ENCODE results near the gene DCBLD1.

Gene DCBLD1

DNA sequence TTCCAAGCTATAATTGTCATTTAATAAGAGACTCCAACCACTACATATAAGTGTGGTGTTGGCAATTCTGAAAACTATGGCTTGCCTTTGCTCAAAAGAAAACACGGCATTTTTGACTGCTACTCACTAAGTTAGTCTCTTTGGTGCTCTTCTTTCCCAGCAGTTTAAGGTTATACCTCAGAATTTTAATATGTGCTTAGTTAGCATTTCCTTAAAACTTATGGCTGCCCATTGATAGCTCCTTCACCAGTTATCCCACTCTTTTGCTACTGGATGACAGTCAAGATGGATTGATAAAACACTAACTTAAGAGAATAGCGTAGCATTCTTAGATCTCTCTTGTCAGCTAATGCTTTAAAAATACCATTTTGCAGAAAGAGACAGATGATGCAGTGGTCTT lies 85.8 kb downstream of the DCBLD1 start:
- no peak for DNase-seq

DNA sequence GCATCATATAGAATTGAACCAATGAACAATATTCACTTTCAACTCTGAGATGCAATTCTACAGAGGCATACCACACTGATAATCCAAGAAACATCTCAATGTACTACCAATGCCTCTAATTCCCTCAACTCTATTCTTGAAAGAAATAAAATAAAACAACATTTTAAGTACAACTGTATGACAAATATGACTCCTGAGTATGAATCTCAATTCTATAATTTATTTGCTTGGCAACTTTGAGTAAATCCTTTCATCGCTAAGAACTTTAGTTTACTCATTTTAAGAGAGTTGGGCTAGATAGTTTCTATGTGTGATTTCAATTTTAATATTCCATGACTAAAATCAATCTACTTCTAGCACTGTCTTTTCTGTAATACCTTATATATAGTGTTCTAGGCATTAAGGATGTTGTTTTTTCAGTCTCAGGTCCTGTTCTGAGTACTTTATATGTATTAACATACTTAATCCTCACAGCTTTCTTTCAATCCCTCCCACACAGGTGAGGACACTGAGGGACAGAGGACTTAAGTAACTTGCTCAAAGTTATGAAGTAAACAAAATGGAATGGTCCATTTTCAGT lies 86.4 kb downstream of the DCBLD1 start:
- DNase-seq, result no peak

DNA sequence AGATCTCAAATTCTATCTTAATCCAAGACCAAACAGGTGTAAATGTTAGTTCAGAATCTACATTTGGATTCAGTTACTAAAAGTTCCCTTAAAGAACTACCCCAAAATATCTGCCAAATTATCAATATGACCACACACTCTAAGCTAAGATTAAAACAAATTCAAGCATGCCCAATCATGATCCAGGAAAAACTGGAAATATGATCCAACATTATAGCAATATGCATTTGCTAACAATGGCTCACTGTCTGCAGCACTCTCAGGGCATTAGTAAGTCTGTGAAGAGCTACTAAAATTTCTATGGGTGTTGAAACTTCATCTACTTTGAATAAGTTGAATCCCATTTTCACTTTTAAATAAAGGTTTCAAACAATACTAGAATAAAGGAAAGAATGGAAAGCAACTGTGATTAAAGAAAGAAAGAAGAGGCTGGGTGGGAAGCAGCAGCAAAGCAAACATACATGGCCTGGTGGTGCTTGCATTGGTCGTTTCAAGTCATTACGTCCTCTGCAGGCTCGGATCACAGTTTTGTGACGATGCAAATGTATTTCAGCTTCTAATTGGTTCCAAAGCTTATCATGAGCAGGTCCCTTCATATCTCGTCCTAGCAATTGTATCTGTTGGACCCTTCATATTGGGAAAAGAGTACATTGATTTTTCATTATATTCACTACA lies 90.7 kb downstream of the DCBLD1 start:
- DNase-seq, result no peak

DNA sequence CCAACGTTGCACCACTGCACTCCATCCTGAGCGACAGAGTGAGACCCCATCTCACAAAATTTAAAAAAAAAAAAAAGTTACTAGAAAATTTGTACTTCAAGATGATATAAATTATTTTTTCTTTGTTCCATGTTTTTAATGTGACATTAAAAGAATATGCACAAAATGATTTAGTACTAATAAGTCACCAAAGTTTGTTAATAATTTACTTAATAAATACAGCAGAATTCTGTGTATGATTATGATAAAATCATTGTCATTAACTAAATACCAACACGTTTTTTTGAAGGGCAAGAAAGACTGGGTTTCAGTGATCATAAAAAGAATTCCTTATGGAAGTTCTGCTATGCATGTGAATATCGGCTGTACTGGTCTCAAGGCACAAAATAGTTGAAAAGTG lies 91.7 kb downstream of the DCBLD1 start:
- no peak for DNase-seq

DNA sequence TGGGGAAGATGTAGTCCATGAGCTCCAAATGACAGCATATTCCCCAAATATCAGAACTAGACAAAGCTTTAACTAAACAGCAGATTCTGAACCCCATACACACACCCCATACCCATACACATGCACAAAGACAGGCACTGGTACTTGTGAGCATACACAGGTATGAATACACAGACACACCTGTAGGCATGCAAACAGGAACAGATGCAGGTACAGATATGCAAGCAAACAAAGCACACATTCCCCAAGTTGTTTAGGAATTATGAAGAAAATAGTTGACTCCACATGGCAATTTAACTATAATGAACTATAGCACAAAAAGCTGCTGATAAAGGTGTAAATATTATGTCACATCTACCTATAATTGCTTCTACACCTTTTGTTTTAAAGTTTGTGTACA lies 103.2 kb downstream of the DCBLD1 start:
- DNase-seq, result no peak

DNA sequence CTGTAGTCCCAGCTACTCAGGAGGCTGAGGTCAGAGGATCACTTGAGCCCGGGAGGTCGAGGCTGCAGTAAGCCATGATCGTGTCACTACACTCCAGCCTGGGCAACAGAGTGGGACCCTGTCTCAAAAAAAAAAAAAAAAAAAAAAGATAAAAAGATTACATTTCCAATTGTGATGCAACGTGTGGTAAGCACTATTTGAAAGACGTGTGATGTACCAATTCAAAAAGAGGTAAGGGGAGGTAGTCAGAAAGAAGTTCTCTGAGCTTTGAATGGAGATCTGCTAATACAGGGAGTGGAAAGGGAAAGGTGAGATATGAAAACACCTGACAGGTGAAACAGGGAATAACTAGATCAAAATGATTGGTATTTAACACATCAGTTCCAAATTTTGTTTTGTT lies 108.0 kb downstream of the DCBLD1 start:
- DNase-seq, result no peak

DNA sequence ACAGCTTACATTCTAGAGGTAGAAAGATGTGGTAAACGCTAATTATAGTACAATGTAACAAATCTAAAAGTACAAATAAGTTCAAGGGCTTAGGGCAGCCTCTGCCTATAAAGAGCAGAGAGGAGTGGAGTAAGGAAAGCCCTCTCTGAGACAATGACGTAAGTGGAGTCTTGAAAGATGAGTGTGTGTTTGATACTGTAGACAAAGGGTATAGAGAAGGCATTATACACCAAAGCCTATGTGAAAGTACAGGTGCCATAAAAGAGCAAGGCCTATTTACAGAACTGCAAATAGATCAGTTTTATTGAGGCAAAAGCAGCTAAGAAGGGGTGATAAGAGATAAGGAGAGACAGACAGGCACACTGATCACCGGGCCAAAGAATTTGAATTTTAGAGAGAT lies 108.9 kb downstream of the DCBLD1 start:
- DNase-seq, result no peak

DNA sequence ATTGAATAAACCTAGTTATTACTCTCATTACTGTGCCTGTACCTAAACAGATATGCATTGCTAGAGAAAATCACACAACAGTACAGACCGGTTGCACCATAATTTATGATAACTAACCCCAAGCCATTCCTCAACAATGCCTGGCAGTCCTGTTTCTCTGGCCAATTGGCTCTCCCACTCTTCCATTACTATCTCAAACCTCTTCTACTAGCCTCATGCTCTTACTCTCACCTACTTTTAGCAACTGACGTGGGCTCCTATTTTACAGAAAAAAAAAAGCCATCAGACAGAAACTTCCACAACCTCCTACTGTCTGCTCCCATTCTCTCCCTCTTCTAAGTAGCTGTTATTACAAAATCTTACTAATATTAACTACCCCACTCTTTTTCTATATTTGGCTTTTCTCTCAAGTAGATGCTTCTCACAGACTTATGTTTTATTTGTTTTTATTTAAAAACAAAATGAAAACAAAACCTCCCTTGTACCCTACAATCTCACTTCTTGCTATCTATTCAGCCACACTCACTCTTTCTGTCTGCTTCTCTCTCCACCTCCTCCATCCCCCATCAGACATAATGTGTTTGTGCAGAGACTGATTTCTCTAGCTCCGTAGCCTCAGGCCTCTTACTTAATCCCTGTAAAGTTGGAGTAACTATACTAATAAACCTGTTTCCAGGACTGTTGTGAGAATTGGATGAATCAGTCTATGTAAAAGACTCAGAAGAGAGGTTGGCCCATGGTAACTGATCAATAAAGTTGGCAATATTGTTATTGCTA lies 110.7 kb downstream of the DCBLD1 start:
- DNase-seq, result no peak

DNA sequence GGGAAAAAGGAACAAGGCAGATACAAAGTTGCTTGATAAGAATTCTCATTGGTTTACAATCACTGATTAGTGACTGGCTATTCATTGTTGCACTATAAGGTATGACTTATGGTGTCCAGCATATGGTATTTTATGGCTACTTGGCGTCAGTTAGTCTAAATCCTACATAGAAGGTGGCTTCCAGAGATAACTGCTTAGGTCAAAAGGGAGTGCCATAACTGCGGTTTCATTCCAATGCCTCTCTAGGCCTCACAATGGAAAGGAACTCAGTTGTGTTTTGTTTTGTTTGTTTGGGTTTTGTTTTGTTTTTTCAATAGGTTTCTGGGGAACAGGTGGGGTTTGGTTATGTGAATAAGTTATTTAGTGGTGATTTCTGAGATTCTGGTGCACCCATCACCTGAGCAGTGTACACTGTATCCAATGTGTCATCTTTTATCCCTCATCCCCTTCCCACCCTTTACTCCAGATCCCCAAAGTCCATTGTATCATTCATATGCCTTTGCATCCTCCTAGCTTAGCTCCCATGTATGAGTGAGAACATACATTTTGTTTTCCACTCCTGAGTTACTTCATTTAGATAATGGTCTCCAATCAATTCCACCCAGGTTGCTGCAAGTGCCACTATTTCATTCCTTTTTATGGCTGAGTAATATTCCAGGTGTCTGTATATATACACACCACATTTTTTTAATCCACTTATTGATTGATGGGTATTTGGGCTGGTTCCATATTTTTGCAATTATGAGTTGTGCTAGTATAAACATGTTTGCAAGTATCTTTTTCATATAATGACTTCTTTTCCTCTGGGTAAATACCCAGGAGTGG lies 112.8 kb downstream of the DCBLD1 start:
- no peak for DNase-seq

DNA sequence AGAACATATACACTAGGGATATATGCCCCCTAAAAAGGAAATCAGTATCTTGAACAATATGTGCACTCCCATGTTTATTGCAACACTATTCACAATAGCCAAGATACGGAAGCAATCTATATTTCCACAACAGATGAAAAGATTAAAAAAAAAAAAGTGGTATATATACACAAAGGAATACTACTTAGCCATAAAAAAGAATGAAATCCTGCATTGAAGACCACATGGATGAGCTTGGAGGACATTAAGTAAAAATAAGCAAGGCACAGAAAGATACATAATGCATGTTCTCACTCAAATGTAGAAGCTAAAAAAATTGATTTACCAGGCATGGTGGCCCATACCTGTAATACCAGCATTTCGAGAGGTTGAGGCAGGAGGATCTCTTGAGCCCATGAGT lies 115.3 kb downstream of the DCBLD1 start:
- no peak for DNase-seq
